ENCODE measurements around the gene ANKS3. TPM values are rescaled to one million over a fixed set of nuclear protein-coding genes. Genes with fewer than 3 reads are reported as not detected.

ANKS3 gene
- total RNA-seq, 1 experiment from 2014 or later, result 35.0 TPM

- intact Hi-C loops (cut with micrococcal nuclease), result no loop called here
- Mint-ChIP-seq H3K36me3 (ENCODE audit: insufficient read depth, unreplicated experiment) (peaks cover 27% of the 10 kb centered on the region), H3K4me3 (ENCODE audit: unreplicated experiment) (no peak overlapping the region), H3K9me3 (ENCODE audit: unreplicated experiment) (no peaks in the 10 kb centered on the region), H3K27ac (ENCODE audit: low read depth, unreplicated experiment) (no peak overlapping the region), H3K27me3 (ENCODE audit: insufficient read depth, unreplicated experiment) (no peaks in the 10 kb centered on the region), H3K4me1 (ENCODE audit: insufficient read depth, unreplicated experiment) (no peaks in the 10 kb centered on the region)
- TF ChIP-seq CTCF (IDR thresholded peaks at IDR 0.05; ENCODE audit: unreplicated experiment), result no peak
- POLR2A ChIA-PET, result interaction anchor here (0.8 to 4.0 kb wide), 2 partner anchors 18 to 130 kb away, joined by 3 to 12 read pairs; partner anchors contain the start of gene ZNF500
- no TSS peak for BruUV-seq (replicated peaks)
- no peak for DNase-seq (ENCODE audit: unreplicated experiment)
- CTCF ChIA-PET, result interaction anchor here (0.6 to 1.7 kb wide), 2 partner anchors 11 to 133 kb away, joined by 3 to 5 read pairs; no protein-coding TSS in a partner anchor
Observed at GRCh38 chr16:4748682-4749411, 14.8 kb upstream of the ANKS3 start.

DNA sequence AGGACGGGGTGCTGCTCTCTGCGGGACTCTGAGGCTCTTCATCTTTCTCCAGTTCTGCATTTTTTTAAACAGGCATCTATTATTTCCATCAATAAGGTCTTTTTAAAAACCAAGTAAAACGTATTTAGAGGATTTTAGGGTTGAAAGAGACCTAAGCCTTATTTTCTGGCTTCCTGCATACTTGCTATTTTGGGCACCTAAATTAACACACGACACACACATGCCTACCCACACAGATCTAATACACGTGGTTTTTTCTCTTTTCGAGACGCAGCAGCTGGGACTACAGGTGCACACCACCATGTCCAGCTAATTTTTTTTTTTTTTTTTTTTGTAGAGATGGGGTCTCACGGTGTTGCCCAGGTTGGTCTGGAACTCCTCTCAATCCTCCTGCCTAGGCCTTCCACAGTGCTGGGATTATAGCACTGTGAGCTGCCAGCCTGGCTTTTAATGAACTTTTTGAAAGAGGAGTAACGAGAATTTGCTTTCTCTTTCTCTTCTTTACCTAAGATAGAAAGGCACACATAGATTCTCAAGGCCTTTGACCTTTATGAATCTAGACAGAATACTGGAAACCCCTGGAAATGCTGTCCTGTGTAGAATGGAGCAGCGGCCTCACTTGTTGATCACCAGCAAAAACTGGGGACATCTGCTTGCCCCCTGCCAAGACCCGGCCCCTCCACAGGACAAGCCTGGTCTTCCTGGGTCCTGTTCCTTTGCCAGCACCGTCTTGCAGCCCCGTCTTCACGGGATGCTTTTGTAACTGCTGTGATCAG, 14.0 kb upstream of the ANKS3 start:
- Mint-ChIP-seq H3K27ac (ENCODE audit: low read depth, unreplicated experiment) (no peak overlapping the region), H3K27me3 (ENCODE audit: insufficient read depth, unreplicated experiment) (no peaks in the 10 kb centered on the region), H3K4me1 (ENCODE audit: insufficient read depth, unreplicated experiment) (no peaks in the 10 kb centered on the region), H3K9me3 (ENCODE audit: unreplicated experiment) (no peaks in the 10 kb centered on the region), H3K36me3 (ENCODE audit: insufficient read depth, unreplicated experiment) (peaks cover 27% of the 10 kb centered on the region), H3K4me3 (ENCODE audit: unreplicated experiment) (no peak overlapping the region)
- no peak for TF ChIP-seq CTCF (IDR thresholded peaks at IDR 0.05; ENCODE audit: unreplicated experiment)
- BruUV-seq (replicated peaks), result no TSS peak
- ChIA-PET POLR2A (interaction anchor here (0.8 to 4.0 kb wide), 2 partner anchors 18 to 129 kb away, joined by 3 to 12 read pairs; partner anchors contain the start of gene ZNF500), CTCF (interaction anchor here (0.6 to 1.7 kb wide), 3 partner anchors 10 to 208 kb away, joined by 3 to 5 read pairs (median 4); no protein-coding TSS in a partner anchor)
- DNase-seq (ENCODE audit: unreplicated experiment), result no peak
- intact Hi-C loops (cut with micrococcal nuclease), result no loop called here

GRCh38 chr16:4746991-4747574, 13.0 kb upstream of the ANKS3 start:
- TF ChIP-seq CTCF (IDR thresholded peaks at IDR 0.05; ENCODE audit: unreplicated experiment), result no peak
- no peaks in the 10 kb centered on the region for H3K9me3 Mint-ChIP-seq (ENCODE audit: unreplicated experiment)
- ChIA-PET POLR2A (interaction anchor here (0.6 to 4.0 kb wide), 4 partner anchors 13 to 283 kb away, joined by 3 to 12 read pairs (median 4); partner anchors contain the start of genes ANKS3, DNAAF8 and ZNF500), CTCF (interaction anchor here (0.5 to 1.7 kb wide), 3 partner anchors 9 to 209 kb away, joined by 4 to 5 read pairs (median 4); no protein-coding TSS in a partner anchor)
- no peak overlapping the region for H3K4me3 Mint-ChIP-seq (ENCODE audit: unreplicated experiment)
- BruUV-seq (replicated peaks), result no TSS peak
- no peaks in the 10 kb centered on the region for H3K27me3 Mint-ChIP-seq (ENCODE audit: insufficient read depth, unreplicated experiment)
- H3K4me1 Mint-ChIP-seq (ENCODE audit: insufficient read depth, unreplicated experiment), result no peaks in the 10 kb centered on the region
- H3K27ac Mint-ChIP-seq (ENCODE audit: low read depth, unreplicated experiment), result no peak overlapping the region
- peaks cover 27% of the 10 kb centered on the region for H3K36me3 Mint-ChIP-seq (ENCODE audit: insufficient read depth, unreplicated experiment)
- intact Hi-C loops (cut with micrococcal nuclease), result no loop called here
- DNase-seq (ENCODE audit: unreplicated experiment), result no peak

All from MCF 10A (cell line).